ENCODE data around the gene PSORS1C1.

The PSORS1C1 gene

GRCh38 chr6:31116661-31117385 is 2.2 kb downstream of the PSORS1C1 start:
- no peak for DNase-seq (ENCODE audit: low read depth)
- no peak overlapping the region for H3K4me3 ChIP-seq (ENCODE audit: low read depth, low read length)
- no peak for TF ChIP-seq CTCF (IDR thresholded peaks at IDR 0.05; ENCODE audit: control insufficient read depth, extremely low read depth, insufficient read depth)

GRCh38 chr6:31118178-31118577 is 3.6 kb downstream of the PSORS1C1 start:
- no peak for TF ChIP-seq CTCF (IDR thresholded peaks at IDR 0.05; ENCODE audit: control insufficient read depth, extremely low read depth, insufficient read depth)
- DNase-seq (ENCODE audit: low read depth), result no peak
- no peak overlapping the region for H3K4me3 ChIP-seq (ENCODE audit: low read depth, low read length)

GRCh38 chr6:31120151-31120915 is 5.7 kb downstream of the PSORS1C1 start, which contains the start of gene CDSN:
TSS of gene CDSN (minus strand) at chr6:31120446. CDS start at chr6:31120419, 27 bp downstream.
- H3K4me3 ChIP-seq (ENCODE audit: low read depth, low read length), result no peak within 1 kb of the TSS
- no peak for TF ChIP-seq CTCF (IDR thresholded peaks at IDR 0.05; ENCODE audit: control insufficient read depth, extremely low read depth, insufficient read depth)
- no peak for DNase-seq (ENCODE audit: low read depth)

GRCh38 chr6:31121131-31121790 is 6.7 kb downstream of the PSORS1C1 start:
- no peak overlapping the region for H3K4me3 ChIP-seq (ENCODE audit: low read depth, low read length)
- DNase-seq (ENCODE audit: low read depth), result no peak
- no peak for TF ChIP-seq CTCF (IDR thresholded peaks at IDR 0.05; ENCODE audit: control insufficient read depth, extremely low read depth, insufficient read depth)

GRCh38 chr6:31122791-31123706 is 8.4 kb downstream of the PSORS1C1 start:
- peak; percentile 62 for DNase-seq (ENCODE audit: low read depth)
- H3K4me3 ChIP-seq (ENCODE audit: low read depth, low read length), result no peak overlapping the region
- no peak for TF ChIP-seq CTCF (IDR thresholded peaks at IDR 0.05; ENCODE audit: control insufficient read depth, extremely low read depth, insufficient read depth)

- no peak for TF ChIP-seq CTCF (IDR thresholded peaks at IDR 0.05; ENCODE audit: control insufficient read depth, extremely low read depth, insufficient read depth)
- DNase-seq (ENCODE audit: low read depth), result no peak
- H3K4me3 ChIP-seq (ENCODE audit: low read depth, low read length), result no peak overlapping the region
Measured at GRCh38 chr6:31125162-31125561, 10.6 kb downstream of the PSORS1C1 start.

Data from LNCaP clone FGC (cell line).